RKO (cell line): Measurements from ENCODE around the gene CUBN.

Source experiments
- DNase-seq: peaks from one replicate; pipeline ENCODE4 v3.0.0-alpha.2; 2016; ENCODE audit warnings: low spot score

Gene CUBN

DNA sequence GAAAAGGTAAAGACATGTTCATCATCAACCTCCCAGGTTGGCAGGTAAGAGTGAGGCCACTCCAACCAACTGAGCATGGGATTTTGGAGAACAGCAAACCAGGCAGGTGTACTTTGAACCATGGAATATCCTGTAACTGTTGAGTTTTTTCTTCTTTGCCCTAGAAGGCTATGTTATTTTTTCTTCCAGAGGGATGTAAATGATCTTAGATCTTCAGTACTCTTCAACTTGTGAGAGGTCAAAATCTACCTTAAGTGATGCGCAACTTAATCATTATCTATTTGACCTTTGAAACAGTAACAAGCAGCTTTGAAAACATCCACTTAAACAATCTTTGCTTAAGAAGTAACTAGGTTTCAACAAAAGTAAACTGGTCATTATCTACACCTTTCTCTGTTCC, at the start of gene CUBN:
Gene CUBN, minus strand, starts transcription at position 71 of the 400 bp plus-strand sequence. Its CDS starts 46 bp downstream, at position 25.
- DNase-seq, result no peak

DNA sequence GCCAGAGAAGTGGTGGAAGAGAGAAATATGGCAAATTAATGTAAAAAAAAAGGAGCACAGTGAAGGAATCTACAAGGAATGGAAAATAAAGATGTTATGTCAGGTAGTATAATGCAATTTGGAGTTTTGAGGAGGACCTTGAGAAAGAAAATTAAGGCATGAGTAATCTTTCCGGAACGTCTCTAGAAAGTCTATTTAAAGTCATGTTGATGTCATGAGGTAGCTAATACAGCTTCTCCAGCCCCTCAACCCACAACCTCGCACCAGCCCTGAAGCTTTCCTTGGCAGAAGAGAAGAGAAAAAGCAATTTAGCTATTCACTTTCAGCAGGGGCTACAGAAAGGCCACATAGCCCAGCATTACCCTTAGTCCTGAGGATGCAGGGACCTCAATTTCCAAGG, 49.4 kb upstream of the CUBN start:
- DNase-seq, result no peak

DNA sequence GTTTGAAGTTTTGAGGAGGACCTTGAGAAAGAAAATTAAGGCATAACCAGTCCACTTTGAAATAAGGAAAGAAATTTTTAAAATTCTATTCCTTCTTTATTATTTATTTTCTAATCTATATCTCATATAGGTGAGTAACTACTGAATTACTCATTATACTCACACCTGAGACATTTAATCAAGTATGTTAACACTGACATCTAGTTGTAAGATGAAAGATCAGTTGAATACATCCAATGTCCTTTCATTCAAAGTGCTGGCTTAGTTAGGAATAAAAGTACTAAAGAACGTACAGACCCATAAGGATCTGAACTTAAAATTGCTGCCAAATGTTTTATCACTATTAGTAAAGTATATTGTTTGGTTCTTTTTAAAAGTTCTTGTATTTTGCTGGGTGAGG, 48.4 kb upstream of the CUBN start:
- DNase-seq, result no peak

DNA sequence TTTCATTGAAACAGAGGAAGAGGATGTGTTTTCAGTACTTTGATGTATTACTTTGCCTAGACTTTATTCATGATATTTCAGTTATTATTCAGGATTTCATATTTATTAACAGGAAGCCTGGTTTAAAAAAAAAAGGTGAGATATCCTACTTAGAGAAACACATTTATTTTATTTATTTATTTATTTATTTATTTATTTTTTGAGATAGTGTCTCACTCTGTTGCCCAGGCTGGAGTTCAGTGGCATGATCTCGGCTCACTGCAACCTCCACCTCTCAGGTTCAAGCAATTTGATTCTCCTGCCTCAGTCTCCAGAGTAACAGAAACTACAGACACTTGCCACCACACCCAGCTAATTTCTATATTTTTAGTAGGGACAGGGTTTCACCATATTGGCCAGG, 47.4 kb upstream of the CUBN start:
- no peak for DNase-seq

DNA sequence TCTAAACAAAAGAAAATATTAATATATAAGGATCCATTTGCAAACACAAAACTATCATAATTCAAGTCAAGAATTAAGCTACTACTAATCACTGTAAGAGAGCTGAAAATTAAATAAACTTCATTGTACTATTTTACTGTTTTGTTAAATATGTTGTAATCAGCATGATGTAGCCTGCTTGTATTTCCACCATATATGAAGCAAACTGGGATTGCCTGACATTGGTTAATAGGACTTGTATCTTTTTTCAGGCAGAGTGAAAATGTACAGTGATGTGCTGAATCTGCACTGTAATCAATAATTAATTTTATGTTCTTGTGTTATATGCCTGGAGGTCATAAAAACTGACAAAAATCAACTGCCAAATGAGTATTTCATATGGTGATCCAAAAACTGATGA, 46.5 kb upstream of the CUBN start:
- DNase-seq, result no peak

DNA sequence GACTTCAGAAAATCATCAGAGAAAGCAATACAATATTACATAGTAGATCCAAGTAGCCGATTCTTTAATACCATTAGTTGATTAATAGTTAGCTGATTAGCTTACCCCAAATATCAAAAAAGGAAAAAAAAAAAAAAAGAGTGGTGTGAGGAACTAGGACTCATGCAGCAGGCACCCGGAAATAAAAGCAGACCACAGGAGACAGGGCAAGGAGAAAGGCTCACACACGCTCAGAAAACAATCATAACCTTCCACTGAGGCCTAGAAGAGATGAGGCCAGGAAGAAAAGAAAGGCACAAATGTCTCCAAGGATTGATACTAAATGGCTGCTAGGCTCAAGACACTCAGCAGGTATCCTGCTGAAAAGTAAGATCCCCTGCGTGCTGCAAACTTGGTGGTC, 45.9 kb upstream of the CUBN start:
- no peak for DNase-seq

DNA sequence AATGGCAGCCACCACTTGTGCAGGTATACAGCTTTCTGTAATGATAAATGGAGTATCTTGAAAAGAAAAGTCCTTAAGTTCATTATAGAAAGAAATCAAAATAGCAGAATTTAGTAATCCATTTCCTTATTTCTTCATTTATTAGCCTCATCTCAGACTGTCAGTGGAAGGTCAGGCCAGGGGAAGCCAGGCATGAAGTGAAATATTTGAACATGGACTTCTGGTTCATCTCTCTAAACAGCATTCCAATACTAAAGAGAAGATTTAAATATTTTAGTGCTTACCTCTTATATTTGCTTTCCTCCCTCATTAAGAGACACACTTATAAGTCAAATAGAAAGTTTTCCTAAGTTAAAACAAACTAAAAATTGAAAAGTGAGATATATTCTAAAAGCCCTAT, 45.0 kb upstream of the CUBN start:
- DNase-seq, result no peak

DNA sequence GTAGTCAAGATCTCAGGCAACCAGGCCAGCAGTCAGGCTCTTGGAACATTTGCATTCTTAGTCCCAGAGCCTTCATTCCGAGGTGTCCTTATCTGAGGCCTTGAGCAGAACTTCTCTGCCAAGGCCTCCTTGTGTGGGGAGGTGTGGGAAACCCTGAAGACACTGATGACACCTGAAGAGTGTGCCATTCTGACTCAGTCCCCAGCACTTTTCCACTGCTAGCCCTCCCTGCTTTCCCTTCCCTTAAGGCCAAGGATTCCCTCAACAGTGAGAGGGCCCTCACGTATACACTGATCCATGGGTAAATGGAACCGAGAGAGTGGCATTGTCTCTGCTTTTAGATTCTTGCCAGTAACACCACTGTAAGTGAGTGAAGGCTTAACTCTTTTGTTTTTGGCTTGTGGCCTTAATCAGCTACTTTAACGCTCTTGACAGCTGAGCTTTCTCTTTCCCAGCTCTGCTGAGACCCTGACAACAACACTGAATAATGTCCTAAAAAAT, 41.6 kb upstream of the CUBN start:
- no peak for DNase-seq

DNA sequence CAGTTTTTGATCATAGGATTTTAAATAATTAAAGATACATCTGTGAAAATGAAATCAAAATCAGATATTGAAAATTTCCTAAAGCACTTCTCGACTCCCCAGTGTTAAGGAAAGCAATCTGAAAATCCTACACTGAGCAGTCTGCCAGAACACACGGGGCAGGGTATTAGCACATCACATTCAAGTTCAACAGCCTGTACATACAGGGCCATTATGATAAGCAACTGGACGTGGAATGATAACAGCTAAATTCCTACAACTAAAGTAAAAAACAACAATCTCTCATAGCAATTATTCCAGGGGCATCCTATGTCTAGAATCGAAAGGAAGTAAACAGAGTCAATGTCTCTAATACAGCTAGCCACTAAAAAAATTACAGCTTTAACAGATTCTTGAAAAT, 40.2 kb upstream of the CUBN start:
- DNase-seq, result no peak

DNA sequence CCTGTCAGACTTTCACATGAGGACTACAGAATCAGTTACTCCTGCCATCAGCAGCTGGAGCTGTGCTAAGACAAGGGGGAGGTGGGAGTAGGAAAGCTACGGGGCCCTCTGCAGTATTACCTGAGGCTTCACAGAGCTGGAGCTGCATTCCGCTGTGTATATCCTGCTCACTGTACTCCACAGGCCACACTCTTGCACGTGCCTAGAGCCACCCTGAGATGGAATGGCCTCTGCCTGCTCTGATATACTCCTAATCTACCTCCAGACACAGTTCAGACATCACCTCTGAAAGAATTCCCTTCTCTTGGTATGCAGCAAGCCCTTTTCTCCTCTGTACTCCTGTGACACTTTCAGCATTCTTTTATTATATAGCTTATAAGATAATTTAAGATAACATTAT, 37.1 kb upstream of the CUBN start:
- no peak for DNase-seq

DNA sequence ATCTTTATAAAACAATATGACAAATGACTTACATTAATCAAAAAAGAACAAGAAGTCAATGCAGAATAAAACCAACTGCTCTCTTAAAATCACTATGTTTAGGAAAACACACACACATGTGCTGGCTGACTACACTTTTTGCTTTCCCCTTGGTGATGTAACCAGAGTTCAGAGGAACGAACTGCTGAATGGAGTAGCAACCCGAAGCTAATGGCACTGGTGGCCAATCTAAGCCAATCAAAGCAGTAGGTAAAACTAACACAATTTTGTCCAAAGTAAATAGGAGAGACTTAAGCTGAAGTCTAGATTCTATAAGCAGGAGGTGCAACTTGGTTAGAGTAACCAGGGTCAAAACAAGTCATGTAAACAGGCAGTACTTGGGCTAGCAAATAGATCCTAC, 33.2 kb upstream of the CUBN start:
- DNase-seq, result no peak

DNA sequence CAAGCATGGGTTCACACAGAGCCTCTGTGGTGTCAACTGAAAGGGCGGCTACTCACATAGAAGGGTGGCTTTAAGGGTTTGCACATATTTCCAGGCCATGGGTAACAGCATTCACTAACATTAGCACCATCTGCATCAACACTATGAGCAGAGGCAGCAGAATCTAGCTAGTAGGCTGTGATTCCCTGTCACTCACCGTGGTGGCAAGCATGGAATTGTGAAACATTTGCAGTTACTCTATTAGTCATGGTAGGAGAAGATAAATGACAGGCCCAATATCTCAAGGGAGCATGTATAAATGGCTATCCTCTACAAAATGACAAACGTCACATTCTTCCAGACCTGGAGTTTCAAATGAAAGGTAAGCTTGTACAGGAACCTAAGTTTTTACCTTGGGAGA, 32.2 kb upstream of the CUBN start:
- DNase-seq, result peak; percentile 23

DNA sequence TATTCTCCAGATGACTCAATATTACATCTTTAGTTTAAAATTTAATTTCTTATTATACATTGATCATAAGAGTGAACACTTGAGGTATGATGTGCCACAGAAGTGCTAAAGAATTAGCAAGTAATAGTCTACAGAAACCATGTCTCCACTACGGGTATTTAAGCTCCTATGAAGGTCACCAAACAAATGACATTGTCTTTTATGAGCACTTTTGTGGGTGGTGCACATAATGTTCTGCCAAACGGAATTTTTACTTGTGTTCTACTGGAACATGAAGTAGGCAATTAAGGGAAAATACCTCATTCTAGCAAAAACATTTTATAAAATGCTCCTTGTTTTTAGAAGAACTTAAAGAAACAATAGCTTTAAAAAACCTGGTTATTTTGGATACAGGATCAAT, 27.4 kb upstream of the CUBN start:
- DNase-seq, result no peak

DNA sequence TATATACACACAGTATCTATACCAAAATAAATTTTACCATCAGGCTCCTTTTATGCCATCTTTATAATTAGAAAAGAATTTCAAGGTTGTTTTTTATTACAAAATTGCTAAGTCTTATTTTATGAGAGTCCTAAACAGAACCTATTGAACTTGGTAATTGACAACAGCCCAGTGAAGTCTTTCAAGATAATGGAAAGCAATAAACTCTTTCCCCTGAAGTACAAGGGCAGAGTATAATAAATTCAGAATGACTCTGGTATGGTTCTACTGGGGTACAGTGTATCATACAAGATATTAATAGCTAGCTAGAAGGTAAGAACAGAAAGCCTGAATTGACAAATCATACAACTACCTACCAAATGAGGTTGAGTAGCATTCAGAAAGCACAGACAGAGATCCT, 26.2 kb upstream of the CUBN start:
- no peak for DNase-seq

DNA sequence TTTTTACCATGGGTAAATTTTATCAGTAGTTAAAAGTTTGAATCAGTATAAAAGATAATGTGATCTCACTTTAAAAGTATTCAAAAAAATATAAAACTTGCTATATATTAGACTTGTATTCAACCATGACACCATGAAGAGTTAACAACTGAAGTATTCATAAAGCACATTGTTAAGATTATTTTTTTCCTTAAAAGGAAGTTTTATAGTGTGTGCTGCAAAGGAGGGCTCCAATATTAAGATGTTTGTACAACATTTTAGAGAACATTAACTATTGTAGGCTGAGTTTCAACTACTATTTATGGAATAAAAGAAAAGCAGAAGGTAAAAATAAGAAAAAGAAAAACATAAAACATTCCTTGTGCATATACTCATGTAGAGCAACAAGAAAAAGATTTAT, 24.5 kb upstream of the CUBN start:
- no peak for DNase-seq

DNA sequence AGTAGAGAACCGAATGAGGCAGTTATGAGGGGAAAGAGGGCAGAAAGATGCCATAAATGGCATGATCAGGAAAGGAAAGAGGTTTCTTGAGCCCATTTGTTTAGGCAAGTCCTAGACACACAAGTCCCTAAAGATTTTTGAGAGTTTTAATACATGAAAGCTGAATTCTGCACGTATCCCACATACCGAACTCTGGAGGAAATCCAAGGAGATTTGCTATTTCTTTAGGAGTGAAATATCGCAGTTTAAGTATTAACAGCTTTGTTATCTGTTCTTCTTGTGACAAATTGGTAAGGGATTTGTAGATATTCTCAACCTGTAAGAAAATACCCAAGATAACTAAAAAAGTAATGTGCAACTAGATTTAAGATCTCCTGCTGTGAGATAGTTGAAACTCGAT, 23.7 kb upstream of the CUBN start:
- DNase-seq, result no peak

DNA sequence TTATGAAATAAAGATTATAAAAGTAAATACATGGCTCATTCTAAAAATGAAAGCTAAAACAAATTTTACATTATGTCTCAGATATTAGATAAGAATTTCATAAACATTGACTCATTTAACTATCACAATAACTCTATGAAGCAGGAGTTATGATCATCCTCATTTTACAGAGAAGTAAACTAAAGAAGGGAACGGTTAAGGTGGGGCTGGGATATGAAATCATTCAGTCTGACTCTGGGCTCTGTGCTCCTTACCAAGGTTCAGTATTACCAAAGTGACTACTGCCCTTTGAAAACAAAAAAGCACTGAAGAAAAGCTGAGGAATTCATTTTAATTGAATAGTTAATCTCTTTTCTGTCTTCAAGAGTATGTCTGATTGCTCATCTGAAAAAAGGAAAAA, 22.1 kb upstream of the CUBN start:
- DNase-seq, result no peak

DNA sequence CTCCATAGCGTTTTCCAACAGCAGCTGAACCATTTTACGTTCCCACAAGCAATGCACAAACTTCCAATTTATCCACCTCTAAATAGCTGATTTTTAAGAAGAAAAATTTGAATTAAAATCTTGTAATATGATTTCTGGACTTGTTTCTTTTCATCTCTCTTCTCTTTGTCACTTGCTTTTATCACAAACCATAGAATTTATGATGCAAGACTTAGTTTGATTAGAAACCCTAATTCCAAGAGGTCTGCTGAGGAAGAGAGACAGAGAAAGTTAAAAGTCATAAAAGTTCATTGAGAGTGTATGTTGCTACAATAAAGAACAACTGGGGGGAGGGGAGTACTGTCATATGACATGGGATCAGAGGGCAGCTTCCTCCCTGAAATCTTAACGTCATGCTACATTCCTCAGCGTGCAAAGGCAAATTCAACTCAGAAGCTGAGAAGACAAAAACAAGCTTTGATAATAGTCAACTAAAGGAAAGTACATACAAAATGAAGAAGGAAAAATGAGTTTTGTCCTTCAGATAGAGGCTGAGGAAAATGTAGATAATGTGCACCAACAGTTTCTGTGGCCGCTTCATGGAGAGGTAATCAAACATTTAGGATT, 18.4 kb upstream of the CUBN start:
- no peak for DNase-seq

DNA sequence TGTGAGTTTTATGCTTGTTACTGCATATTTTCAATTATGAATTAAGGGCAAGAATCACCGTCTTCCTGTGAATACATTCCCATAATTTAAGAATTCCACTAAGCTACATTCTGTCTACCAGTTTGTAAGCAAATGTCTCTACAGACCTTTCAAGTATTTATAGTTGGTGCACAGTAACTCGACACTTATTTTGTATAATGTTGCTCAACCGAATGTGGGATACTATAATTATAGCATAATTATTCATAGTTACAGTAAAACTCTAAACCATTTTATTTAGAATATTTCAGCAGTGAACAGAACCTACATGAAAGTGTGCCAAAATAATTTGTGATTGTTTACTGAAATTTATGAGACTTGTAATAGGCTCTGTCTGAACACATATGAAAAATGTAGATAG, 17.3 kb upstream of the CUBN start:
- no peak for DNase-seq

DNA sequence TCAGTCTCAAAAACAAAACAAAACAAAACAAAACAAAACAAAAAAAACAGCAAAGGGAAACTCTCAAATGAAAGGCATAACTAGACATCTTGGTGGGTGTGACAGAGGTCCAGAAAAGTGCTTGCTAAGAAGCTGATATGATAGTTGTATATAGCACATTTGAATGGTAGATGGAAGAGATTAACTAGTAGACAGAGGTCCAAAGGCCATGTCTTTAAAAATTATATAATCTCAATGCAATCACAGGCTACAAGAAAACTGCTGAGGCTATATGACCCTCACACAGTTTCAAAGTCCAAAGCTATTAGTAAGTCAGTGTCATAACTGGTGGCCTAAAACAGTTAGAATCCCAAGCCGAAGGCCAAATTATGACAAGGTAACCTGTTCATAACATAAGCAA, 15.6 kb upstream of the CUBN start:
- DNase-seq, result no peak

DNA sequence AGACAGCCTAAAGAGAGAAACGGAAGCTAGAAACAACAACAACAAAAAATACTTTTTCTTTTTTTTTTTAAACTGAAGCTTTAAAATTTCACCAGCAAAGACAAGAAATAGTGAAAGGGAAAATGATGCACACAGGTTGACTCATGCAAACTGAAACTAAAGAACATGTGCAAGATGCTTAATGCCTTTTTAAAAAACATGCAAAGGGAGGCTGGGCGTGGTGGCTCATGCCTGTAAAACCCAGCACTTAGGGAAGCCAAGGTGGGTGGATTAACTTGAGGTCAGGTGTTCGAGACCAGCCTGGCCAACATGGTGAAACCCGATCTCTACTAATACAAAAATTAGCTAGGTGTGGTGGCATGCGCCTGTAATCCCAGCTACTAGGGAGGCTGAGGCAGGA, 15.1 kb upstream of the CUBN start:
- DNase-seq, result peak; percentile 23

DNA sequence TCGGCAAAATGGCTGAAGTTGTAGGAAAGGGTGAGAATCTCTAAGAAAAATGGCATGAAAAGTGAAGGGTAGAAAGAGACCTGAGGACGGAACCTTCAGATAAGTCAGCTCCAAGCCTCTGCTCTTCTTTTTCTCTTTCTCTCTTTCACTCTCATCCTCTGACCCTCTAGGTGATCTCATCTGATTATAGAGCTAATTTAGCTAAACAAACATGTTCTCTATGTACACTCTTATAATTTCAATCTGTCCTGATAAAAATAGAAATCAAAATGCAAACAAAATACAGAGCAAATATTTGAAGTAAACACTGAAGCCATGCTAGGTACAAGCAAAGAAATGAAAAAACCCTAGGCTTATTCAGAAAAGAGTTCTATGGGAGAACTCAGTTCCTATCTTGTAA, 14.4 kb upstream of the CUBN start:
- no peak for DNase-seq

DNA sequence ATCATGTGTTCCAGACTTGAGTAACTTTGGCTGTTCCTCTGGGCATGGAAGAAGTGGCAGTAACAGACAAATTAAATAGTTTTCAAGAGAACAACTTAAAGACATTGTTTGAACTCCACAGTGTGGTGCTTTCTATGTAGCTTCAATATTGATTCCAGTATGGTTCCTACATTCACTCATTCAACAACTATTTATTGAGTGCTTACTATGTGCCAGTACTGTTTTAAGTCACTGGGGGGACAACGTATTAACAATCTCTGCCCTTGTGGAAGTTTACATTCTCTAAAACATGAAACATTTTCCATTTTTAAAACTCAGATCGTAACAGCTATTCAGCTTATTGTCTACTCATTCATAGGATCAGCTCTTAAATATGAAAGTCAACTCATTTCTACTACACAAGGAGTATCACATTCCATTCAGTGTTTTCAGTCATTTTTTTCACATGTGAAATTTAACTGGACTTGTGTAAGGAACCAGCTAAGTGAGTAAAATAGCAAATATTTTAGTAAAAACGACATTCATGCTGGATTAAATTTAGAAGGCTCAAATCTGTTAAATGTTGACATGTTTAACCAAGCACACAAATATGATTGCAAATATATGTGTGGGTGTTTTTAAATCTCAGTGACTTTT, 13.6 kb upstream of the CUBN start:
- DNase-seq, result no peak

DNA sequence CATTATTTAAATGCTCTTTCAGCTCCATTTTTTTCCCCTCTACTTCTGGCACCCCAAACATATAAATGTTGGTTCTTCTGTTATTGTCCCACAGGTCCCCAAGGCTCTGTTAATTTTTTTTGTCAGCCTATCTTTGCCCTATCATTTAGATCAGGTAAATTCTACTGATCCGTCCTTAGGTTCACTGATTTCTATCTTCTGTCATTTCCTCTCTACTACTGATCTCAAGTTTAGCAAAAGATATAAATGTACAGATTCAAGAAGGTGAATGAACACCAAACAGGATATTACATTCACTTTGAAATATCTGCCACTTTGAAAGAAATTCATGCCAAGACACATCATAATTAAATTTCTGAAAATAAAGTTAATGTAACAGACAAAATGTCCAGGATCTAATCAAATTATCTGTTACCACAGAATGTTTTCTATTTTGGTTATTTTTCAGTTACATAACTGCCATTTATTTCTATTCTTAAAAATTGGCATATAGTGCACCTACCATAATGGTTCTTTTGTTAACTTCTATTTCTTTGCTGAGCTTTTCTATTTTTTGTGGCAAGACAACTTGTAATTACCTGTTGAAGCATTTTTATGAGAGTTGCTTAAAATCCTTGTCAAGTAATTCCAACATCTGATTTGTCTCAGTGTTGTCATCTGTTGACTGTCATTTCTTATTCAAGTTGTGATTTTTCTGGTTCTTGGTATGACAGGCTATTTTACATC, 12.1 kb upstream of the CUBN start:
- no peak for DNase-seq
